ENCODE results near the gene AGPS.
"Not testable (repeated sequence)": the region's sequence is repeated elsewhere in the genome, so short reads cannot be mapped to it uniquely, and the experiment has no call there.

The AGPS gene

DNA sequence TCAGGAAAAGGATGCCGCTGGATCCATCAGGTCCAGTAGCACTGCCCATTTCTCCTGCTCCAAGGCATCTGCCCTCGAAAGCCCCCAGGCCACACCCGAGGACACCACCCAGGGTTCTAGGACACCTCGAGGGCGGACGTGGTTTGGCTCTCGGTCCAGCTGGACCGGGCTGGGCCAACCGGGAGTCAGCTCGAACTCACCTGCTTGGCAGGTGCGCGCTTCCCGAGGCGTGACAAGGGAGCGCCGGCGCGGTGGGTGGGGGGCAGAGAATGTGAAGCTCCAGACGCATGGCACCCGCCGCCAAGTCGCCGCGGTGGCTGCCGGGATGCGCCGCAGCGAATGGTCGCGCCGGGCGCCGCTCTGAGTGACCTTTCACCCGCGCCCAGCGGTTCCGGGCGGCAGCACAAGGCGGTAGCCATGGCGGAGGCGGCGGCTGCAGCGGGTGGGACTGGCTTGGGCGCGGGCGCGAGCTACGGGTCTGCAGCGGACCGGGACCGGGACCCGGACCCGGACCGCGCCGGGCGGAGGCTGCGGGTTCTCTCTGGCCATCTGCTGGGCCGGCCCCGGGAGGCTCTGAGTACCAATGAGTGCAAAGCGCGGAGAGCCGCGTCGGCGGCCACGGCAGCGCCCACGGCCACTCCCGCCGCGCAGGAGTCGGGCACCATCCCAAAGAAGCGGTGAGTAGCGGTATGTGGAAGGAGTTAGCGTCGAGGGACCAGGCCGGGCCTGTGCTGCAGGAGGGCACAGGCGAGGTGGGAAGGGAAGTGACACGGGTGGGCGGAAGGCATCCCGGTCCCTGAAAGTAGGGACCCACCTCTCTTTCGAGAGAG, at the start of gene AGPS:
TSS of gene AGPS (plus strand) at position 401 of the 830 bp plus-strand sequence. CDS start at position 418, 17 bp downstream.
- FAIRE-seq (peak; percentile 69), DNase-seq (ENCODE audit: low spot score) (peak; percentile 87)

DNA sequence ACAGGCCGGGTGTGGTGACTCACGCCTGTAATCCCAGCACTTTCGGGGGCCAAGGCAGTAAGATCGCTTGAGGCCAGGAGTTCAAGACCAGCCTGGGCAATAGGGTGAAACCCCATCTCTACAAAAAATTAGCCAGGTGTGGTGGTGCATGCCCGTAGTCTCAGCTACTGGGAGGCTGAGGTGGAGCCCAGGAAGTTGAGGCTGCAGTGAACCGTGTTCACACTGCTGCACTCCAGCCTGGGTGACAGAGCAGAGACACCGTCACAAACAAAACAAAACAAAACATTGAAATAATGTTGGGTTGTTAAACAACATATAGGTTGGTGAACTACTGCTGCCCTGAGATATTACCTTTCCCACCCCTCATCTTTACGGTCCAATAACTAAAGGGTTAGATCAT, 48.8 kb upstream of the AGPS start:
- FAIRE-seq (no peak), DNase-seq (ENCODE audit: low spot score) (no peak)

DNA sequence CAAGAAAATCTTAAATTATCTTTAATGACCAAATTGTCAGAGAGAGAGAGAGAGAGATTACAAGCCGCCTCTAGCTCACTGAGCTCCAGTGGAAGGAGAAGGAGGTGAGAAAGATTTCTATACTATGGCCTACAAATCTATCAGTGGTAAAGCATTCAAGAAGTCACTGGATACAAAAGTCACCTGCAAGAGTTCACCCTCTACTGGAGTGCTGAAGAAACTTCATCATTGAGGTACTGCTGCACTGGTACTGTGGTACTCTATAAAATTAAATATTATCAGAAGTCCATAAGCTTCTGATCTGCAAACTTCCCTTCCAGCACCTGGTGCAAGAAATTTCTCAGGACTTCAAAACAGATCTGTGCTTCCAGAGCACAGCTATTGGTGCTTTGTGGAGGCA, 48.3 kb upstream of the AGPS start:
- DNase-seq (ENCODE audit: low spot score) = no peak
- no peak for FAIRE-seq

DNA sequence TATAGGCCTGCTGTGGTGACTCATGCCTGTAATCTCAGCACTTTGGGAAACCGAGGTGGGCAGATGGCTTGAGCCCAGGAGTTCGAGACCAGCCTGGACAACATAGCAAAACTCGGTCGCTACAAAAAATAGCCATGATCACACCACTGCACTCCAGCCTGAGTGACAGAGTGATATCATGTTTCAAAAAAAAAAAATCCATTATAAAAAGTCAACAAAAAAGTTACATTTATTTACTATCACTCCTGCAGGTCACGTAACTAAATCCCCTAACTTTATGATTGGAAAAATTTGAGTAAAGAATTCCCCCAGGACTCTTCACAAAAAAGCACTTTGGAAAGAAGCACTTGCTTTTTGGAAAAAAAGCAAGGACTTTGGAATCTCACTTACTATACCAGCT, 46.4 kb upstream of the AGPS start:
- no peak for DNase-seq (ENCODE audit: low spot score)
- FAIRE-seq = no peak

DNA sequence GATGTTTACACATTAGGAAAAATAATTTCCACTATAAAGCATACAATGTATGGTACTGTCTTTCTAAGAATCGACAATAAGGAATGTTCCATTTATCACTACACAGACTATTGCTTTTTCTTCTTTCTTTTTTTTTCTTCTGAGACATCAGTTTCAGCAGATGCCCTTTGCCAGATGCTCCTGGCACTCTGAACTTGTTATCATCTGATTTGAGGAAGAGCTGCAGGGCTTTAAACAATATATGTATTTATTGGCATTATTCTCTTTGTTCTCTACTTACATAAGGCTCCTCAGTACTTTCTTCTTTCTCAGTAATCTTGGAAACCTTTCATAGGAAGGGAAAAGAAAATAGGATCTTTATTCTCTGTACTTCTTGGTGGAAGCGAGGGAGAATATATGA, 45.0 kb upstream of the AGPS start:
- FAIRE-seq (no peak), DNase-seq (ENCODE audit: low spot score) (no peak)

DNA sequence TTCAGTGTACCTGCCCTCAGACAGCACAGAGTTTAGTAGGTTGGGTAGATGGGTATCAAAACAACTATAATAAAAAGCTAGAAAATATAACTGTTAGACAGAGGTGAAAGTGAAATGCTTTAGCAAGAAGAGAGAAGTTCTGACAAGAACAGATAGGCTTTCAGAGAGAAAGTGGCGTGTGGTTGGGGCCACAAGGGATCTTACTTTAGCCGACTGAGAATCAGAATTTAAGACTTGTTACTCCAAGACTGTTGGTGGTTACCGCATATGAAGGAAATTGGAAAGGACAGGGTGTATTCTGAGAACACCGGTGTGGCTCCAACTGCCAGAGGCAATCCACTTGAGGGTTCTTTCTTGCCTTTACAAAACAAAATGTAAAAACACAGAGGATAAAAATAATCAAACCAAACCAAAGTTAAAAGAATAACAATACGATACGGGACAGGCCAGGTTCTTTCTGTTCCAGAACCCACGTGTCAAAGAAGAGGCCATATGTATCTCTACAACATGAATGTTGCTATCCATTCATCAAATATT, 44.4 kb upstream of the AGPS start:
- FAIRE-seq = no peak

DNA sequence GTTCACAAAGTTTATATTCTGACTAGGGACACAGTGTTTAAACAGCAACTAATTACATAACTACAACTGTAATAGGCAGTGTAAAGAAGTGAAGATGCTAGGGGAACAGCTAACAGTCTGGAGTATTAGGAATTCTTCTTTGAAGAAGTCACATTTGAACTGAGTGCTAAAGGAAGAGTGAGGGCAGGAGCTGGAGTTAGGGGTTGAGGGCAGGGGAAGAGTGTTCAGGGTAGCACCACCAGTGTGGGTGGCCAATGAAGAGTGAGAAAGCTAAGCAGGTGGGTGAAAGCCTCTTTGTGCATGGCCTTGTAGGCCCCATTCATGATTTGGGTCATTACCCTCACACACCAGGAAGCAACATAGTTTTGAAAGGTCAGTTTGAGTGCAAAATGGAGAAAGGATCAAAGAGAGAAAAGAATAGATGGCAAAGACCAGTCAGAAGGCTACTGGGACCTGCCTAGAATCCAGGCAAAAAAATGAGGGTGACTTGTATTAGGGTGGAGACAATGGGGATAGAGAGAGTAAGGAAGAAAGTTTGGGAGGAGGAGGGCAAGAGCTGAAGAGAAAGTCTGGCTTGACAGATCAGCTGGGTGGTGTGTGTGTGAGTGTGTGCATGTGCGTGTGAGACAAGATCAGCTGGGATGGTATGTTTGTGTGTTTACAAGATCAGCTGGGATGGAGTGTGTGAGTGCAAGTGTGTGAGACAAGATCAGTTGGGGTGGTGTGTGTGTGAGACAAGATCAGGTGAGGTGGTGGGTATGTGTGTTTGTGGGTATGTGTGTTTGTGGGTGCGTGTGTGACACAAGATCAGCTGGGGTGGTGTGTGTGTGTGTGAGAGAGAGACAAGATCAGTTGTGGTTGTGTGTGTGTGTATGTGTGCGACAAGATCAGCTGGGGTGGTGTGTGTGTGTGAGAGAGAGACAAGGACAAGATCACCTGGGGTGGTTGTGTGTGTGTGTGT, 43.6 kb upstream of the AGPS start:
- FAIRE-seq (no peak), DNase-seq (ENCODE audit: low spot score) (no peak)

More for the DNA sequence above, 44.4 kb upstream of the AGPS start:
- no peak for DNase-seq (ENCODE audit: low spot score)

DNA sequence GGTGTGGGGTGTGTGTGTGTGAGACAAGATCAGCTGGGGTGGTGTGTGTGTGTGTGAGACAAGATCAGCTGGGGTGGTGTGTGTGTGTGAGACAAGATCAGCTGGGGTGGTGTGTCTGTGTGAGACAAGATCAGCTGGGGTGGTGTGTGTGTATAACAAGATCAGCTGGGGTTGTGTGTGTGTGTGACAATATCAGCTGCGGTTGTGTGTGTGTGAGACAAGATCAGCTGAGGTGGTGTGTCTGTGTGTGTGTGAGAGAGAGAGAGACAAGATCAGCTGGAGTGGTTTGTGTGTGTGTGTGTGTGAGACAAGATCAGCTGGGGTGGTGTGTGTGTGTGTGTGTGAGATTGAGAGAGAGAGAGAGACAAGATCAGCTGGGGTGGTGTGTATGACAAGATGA, 41.9 kb upstream of the AGPS start:
- not testable (repeated sequence) for DNase-seq (ENCODE audit: low spot score)
- peak; percentile 67 for FAIRE-seq

DNA sequence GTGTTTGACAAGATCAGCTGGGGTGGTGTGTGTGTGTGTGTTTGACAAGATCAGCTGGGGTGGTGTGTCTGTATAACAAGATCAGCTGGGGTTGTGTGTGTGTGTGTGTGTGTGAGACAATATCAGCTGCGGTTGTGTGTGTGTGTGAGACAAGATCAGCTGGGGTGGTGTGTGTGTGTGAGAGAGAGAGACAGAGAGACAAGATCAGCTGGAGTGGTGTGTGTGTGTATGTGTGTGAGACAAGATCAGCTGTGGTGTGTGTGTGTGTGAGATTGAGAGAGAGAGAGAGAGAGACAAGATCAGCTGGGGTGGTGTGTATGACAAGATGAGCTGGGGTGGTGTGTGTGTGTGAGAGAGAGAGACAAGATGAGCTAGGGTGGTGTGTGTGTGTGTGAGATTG, 41.5 kb upstream of the AGPS start:
- not testable (repeated sequence) for DNase-seq (ENCODE audit: low spot score); FAIRE-seq

DNA sequence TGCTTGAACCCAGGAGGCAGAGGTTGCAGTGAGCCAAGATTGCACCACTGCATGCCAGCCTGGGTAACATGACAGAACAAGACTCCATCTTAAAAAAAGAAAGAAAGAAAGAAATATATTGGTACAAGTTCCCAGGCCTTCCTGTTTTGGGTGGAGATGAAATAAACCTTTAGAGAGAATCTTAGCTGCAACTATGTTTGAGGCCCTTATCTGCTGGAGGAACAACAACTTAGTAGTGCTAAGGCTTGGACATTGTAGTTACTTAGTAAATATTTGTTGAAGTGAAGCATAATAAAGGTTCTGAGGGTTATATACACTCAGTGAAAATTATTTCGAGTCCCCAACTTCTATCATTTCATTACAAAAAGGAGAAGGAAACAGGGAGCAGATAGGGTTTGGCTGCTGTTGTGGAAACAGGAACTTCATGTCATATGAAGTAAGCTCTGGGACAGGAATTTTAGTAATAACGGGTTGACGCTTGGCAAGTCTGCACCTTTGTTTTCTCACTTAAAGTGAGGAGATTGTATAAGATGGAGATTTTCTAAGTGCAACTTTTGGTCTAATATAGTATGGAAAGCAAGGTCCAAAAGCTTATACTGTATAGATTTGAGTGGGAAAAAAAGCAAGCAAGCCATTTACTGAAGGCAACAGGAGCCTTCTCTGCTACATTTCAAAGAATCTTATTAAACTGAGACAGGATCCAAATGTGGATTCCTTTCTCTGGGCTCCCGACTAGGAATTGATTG, 40.0 kb upstream of the AGPS start:
- no peak for DNase-seq (ENCODE audit: low spot score)
- FAIRE-seq = no peak

DNA sequence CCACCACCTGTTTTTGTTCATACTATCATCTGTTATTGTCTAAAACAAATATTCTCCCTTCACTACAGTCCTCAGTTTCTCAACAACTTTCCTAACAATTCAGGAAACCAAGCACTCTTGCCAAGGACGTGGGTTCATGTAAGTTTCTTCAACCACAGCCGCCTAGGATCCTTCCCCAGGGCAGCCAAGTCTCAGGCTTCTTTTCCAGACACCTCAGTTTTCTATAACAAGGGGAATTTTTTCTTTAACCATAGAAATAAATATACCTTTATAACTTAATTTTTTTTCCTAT, 39.4 kb upstream of the AGPS start:
- no peak for FAIRE-seq
- DNase-seq (ENCODE audit: low spot score) = no peak

DNA sequence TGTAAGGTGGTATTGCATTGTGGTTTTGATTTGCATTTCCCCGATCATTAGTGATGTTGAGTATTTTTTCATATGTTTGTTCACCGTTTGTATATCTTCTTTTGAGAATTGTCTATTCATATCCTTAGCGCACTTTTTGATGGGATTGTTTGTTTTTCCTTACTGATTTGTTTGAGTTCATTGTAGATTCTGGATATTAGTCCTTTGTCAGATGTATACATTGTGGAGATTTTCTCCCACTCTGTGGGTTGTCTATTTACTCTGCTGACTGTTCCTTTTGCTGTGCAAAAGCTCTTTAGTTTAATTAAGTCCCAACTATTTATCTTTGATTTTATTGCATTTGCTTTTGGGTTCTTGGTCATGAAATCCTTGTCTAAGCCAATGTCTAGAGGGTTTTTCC, 38.0 kb upstream of the AGPS start:
- FAIRE-seq; DNase-seq (ENCODE audit: low spot score): not testable (repeated sequence)

DNA sequence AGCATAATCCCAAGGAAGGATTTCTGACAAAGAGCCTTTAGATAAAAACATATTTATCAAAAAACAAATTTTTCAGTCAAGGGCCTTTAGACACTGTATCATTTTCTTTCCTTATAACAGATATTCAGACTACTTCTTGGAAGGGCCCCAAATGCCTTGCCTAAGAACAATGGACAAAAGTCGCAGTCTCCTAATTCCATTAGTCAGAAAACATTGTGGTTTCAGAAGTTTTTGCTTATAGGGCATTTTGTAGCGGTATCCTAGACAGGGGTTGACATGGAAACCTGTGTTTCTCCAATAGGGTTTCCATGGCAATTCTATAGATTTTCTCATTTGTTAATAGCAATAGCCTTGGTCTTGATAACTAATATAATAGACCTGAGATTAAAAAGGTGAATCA, 36.7 kb upstream of the AGPS start:
- no peak for FAIRE-seq
- peak; percentile 36 for DNase-seq (ENCODE audit: low spot score)

DNA sequence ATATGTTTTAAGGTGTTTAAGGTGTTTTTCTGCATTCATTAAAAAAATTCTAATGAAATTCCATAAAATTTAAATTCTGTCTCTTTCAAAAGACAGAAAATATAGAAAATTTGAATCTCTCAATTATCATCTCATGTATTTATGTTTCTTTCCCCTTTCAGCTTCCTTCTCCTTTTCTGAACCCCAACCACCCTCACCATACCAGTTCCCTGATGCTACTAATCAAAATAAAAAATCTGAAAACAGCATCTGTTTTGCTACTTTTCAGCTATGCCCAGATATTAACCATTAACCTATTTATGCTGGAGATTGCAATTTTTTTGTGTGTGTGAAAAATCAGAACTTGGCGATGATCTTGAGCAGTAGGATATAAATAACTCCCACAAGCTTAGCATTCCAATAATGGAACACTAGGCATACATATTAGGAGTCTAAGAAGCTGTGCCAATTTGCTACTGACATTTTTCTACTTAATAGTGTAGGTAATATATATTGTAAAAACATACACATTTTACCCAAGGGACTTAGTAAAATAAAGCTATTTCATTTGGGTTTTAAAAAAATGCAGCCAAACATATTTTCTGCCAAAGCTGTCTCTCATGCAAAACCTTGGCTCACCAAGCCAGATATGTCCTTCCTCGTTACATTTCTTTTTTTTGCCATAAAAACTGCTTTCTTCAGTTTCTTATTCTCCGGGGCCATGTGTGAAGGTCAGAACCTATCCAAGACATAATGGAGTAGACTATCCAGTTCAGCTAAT, 32.6 kb upstream of the AGPS start:
- no peak for FAIRE-seq
- no peak for DNase-seq (ENCODE audit: low spot score)

DNA sequence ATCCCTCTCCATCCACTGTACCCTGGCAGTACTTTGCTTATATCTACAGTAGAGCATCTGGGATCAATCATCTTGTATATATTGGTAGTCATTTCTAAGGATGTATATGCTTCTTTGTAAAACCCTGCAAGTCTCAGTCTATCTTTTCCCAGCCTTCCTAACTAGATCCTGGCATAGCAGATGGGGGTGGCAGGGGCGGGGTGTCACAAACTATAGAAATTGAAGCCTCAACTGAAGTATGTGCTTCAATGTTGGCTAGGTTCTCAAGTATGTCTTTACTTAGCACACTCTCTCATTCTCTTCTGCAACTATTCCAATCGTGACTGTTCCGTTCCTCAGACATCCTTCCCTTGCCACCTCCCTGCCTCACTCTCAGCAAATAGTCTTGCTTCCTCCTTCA, 30.1 kb upstream of the AGPS start:
- DNase-seq (ENCODE audit: low spot score) (no peak), FAIRE-seq (no peak)

DNA sequence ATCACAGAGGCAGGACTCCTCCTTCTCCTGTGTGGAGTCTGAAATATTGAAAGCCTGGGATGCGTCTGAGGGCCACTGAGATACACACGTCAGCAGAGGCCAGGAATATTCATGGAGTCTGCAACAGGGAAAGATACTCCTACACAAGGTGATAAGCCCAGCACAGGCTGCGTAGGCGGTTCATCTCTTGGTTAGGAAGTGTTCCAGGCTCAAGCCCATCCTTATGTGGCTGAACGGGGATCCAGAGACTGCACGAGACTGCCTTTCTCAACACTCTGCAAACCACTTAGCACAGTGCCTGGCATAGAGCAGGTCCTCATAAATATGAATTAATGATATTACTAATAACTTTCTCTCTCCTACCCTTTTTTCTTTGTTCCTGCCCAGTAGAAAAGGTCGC, 29.2 kb upstream of the AGPS start:
- DNase-seq (ENCODE audit: low spot score) = no peak
- FAIRE-seq = no peak

DNA sequence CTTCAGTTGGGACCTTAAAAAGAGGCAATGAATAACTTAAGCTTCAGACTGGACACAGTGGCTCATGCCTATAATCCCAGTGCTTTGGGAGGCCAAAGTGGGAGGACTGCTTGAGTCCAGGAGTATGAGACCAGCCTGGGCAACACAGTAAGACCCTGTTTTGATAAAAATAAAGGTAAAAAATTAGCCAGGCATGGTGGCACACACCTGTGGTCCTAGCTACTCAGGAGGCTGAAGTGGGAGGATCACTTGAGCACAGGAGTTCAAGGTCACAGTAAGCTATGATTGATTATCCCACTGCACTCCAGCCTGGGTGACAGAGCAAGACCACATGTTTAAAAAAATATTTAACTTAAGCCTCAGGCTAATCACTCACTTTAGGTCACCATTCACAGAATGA, 26.8 kb upstream of the AGPS start:
- not testable (repeated sequence) for FAIRE-seq; DNase-seq (ENCODE audit: low spot score)

DNA sequence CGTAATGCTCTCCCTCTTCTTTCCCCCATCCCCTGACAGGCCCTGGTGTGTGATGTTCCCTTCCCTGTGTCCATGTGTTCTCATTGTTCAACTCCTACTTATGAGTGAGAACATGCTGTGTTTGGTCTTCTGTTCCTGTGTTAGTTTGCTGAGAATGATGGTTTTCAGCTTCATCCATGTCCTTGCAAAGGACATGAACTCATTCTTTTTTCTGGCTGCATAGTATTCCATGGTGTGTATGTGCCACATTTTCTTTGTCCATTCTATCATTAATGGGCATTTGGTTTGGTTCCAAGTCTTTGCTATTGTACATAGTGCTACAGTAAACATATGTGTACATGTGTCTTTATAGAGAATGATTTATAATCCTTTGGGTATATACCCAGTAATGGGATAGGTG, 24.6 kb upstream of the AGPS start:
- not testable (repeated sequence) for FAIRE-seq; DNase-seq (ENCODE audit: low spot score)

DNA sequence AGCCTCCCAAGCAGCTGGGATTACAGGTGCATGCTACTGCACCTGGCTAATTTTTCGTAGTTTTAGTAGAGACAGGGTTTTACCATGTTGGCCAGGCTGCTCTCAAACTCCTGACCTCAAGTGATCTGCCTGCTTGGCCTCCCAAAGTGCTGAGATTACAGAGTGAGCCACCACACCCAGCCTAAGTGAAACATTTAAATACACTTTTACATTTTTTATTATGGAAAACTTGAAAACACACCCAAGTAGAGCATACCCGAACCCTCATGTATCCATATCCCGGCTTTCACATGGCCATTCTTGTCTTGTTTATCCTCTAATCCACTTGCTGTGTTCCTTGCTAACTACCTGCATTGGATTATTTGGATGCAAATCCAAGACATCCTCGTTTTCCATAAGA, 13.2 kb upstream of the AGPS start:
- no peak for DNase-seq (ENCODE audit: low spot score)
- FAIRE-seq = no peak

DNA sequence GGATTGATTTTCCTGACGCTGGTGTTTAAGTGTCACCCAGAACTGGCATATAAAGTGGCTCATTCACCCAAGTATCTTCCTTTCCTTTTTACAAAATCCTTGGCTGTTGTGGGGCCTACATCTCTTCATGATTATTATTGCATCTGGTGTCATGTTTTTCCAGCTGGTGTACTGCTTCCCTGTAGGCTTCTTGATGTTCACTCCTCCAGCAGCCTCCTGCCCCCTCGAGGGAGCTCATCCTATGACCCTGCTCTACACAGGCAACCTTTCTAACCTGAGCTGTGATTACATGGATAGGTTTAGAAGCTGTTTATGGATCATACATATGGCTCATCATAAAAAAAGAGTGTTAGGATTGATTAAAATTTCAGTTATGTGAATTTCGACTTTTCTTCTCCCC, 12.4 kb upstream of the AGPS start:
- FAIRE-seq (no peak), DNase-seq (ENCODE audit: low spot score) (no peak)

DNA sequence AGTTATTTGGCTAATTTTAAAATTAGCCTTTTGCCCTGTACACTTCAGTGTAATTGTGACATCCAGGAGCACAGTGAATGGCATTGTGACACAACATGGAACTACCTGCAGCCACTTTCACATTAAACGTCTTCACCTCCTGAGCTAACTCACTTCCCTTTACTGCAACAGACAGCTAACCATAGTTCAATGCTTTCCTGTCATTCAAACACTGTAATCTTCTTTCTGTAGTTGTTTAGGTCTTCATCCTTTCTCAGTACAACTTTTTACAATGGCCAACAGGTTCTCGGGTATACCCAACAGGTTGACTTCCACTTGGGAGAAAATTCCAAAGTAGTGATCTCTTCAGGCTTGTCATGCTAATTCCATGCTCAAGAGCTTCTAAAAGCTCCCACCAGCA, 8.6 kb upstream of the AGPS start:
- no peak for DNase-seq (ENCODE audit: low spot score)
- FAIRE-seq = no peak

Measured in urothelium cell line (cell line).